ENCODE results near the gene CABP4.
"Not testable (repeated sequence)": the region's sequence is repeated elsewhere in the genome, so short reads cannot be mapped to it uniquely, and the experiment has no call there.

The CABP4 gene

DNA sequence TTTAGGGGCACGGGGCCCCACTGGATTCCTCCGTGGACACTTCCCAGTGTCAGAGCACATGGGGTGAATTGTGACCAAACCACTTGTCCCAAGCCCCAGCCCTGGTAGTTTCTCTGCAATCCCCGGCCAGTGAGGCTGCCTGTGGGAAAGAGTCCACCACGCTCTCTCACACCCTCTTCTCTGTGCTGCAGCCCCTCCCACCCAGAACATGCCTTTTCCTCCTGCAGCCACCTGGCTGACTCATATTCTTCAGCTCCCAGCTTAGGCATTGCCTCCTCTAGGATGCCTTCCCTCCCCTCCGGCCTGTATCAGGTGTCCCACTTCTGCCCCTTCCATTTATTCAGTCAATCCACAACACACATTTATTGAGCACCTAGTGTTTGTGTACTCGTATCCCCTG, 32.3 kb upstream of the CABP4 start:
- in situ Hi-C loops (cut with HindIII; ENCODE audit: low pct_unique_long_range_greater_than_20kb, low sequenced_read_pairs) = no loop called here
- TF ChIP-seq JUND (IDR thresholded peaks at IDR 0.05; ENCODE audit: low read depth) = no peak
- DNase-seq (ENCODE audit: low read depth in 1 of 2, low spot score in 1 of 2) = no peak

DNA sequence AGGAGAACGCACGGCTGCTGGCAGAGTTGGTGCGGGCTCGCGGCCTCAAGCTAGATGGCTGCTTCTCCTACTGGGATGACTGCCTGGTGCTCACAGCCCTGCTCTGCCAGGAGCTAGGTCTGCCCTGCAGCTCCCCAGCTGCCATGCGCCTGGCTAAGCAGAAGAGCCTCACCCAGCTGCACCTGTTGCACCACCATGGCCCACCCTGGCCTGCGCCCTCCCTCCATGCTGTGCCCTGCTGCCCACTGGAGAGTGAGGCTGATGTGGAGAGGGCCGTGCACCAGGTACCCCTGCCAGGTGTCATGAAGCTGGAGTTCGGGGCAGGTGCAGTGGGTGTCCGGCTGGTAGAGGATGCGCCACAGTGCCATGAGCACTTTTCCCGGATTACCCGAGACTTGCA, 31.7 kb upstream of the CABP4 start:
- no peak for DNase-seq (ENCODE audit: low read depth in 1 of 2, low spot score in 1 of 2)
- in situ Hi-C loops (cut with HindIII; ENCODE audit: low pct_unique_long_range_greater_than_20kb, low sequenced_read_pairs) = no loop called here
- no peak for TF ChIP-seq JUND (IDR thresholded peaks at IDR 0.05; ENCODE audit: low read depth)

DNA sequence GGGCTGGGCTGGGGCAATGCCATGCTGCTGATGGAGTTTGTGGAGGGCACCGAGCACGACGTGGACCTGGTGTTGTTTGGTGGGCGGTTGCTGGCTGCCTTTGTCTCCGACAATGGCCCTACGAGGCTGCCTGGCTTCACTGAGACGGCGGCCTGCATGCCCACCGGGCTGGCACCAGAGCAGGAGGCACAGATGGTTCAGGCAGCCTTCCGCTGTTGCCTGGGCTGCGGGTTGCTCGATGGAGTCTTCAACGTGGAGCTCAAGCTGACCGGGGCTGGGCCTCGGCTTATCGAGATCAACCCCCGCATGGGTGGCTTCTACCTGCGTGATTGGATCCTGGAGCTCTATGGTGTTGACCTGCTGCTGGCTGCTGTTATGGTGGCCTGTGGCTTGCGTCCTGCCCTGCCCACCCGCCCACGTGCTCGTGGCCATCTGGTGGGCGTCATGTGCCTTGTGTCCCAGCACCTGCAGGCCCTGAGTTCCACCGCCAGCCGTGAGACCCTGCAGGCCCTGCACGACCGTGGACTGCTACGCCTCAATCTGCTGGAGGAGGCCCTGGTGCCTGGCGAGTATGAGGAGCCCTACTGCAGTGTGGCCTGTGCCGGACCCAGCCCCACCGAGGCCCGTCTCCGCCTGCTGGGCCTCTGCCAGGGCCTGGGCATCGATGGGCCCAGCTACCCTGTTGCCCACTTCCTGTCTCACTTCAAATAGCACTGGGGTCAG, 31.1 kb upstream of the CABP4 start:
- DNase-seq (ENCODE audit: low read depth in 1 of 2, low spot score in 1 of 2) = no peak
- in situ Hi-C loops (cut with HindIII; ENCODE audit: low pct_unique_long_range_greater_than_20kb, low sequenced_read_pairs) = no loop called here
- TF ChIP-seq JUND (IDR thresholded peaks at IDR 0.05; ENCODE audit: low read depth) = no peak

- DNase-seq (ENCODE audit: low read depth in 1 of 2, low spot score in 1 of 2); in situ Hi-C loops (cut with HindIII; ENCODE audit: low pct_unique_long_range_greater_than_20kb, low sequenced_read_pairs): not testable (repeated sequence)
Observed at GRCh38 chr11:67427364-67427859, 27.7 kb upstream of the CABP4 start.

DNA sequence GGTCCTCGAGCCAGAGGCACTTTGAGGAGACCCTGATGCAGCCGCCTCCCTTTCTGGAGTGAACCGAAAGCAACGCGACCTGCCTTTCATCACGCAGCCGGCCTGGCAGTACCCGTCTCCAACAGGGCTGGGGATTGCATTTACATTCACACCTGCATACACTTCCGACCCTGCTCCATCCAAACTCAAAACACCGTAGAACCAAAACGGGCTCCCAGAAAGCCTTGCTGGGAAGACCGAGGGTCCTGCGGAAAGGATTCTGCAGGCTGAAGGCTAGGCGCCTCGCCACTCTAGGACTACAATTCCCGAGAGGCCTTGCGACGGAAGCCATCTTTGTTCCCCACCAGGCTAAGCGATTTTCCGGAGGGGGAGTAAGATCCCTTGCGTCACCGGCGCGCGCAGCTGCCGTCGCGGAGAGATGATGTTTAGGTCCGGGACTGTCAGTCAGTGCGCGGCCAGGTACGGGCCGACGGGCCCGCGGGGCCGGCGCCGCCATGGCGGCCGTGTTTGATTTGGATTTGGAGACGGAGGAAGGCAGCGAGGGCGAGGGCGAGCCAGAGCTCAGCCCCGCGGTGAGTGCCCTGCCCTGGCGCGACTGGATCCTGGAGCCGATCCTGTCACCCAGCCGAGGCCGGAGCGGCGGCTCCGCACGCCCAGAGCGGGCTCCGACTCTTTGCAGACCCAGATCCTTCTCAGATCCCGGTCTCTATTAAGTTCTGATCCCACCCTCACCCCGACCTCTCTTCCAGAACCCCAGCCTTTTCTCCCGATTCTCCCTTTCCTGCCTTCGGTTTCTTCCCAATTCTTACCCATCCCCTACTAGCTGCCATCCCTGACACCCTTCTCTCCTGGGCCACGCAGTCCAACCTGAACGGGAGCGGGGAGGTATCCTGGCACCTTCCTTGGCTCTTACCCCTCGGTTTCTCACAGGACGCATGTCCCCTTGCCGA, 26.8 kb upstream of the CABP4 start, which contains the start of gene RPS6KB2:
TSS of gene RPS6KB2 (plus strand) at position 443 of the 950 bp plus-strand sequence. CDS start at position 495, 52 bp downstream.
- no peak for TF ChIP-seq JUND (IDR thresholded peaks at IDR 0.05; ENCODE audit: low read depth)
- peak; percentile 99 to 100 for DNase-seq (ENCODE audit: low read depth in 1 of 2, low spot score in 1 of 2)
- in situ Hi-C loops (cut with HindIII; ENCODE audit: low pct_unique_long_range_greater_than_20kb, low sequenced_read_pairs) = no loop called here

DNA sequence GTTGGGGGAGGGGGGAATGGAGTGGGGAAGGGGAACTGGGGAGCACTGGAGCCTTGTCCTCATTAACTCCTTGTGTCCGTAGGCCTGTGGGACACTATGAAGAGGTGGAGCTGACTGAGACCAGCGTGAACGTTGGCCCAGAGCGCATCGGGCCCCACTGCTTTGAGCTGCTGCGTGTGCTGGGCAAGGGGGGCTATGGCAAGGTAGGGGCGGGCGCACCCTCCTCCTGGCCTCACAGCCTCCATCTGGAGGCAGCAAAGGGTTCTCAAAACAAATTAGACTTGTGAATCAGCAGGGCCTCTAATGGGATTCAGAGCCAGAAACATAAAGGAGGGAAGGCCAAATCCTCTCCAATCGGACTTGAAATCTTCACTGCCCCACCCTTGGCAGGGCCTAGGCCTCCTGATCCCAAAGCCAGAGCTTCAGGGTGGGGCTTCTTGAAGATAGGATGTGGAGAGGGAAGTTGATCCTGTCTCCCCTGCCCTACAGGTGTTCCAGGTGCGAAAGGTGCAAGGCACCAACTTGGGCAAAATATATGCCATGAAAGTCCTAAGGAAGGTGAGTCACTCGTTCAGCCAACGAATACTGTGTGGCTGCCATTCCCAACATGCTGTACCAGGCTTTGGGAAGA, 26.0 kb upstream of the CABP4 start:
- in situ Hi-C loops (cut with HindIII; ENCODE audit: low pct_unique_long_range_greater_than_20kb, low sequenced_read_pairs) = no loop called here
- no peak for DNase-seq (ENCODE audit: low read depth in 1 of 2, low spot score in 1 of 2)

DNA sequence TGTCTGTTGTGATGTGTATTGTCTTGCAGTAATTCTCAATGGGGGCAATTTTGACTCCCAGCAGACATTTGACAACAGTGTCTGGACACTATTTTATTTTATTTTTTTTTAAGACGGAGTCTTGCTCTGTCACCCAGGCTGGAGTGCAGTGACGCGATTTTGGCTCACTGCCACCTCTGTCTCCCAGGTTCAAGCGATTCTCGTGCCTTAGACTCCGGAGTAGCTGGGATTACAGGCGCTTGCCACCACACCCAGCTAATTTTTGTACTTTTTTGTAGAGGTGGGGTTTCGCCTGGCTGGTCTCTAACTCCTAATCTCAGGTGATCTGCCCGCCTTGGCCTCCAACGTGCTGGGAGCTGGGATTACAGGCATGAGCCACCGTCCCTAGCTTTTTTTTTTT, 25.4 kb upstream of the CABP4 start:
- in situ Hi-C loops (cut with HindIII; ENCODE audit: low pct_unique_long_range_greater_than_20kb, low sequenced_read_pairs) = no loop called here
- TF ChIP-seq JUND (IDR thresholded peaks at IDR 0.05; ENCODE audit: low read depth) = no peak
- DNase-seq (ENCODE audit: low read depth in 1 of 2, low spot score in 1 of 2) = no peak

More for the DNA sequence above, 26.0 kb upstream of the CABP4 start:
- no peak for TF ChIP-seq JUND (IDR thresholded peaks at IDR 0.05; ENCODE audit: low read depth)

DNA sequence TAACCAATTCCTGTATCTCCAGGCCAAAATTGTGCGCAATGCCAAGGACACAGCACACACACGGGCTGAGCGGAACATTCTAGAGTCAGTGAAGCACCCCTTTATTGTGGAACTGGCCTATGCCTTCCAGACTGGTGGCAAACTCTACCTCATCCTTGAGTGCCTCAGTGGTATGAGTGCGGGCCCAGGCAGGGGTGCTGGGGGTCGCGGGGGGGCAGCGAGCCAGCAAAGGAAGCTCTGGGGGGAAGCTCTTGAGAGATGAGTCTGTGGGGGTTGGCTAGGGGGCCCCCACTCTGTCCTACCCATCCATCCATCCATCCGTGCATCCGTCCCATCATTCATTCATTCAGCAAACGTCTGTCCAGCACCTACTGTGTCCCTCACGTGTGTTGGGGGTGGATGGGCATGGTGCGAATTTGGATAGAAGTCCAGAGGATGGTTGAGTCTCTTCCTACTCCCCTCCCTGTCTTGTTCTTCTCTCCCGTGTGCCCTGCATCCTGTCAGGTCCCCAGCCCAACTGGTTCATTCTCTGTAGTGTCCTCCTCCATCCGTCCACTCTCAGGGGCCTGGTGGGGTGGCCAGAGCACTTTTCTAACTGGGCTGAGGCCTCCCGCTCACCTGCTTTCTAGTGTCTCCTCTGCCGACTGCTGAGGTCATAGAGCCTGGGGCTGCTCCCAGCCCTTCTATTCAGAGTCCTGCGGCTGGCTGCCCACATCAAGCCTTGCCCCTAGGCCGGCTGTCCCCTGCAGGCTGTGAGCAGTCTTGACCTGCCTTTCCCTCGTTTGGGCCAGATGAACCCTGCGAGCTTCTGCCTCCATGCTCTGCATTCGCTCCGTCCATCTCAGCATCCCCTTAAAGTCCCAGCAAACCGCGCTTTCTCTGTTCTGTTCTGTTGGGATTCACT, 23.6 kb upstream of the CABP4 start:
- TF ChIP-seq JUND (IDR thresholded peaks at IDR 0.05; ENCODE audit: low read depth) = no peak
- DNase-seq (ENCODE audit: low read depth in 1 of 2, low spot score in 1 of 2) = no peak
- in situ Hi-C loops (cut with HindIII; ENCODE audit: low pct_unique_long_range_greater_than_20kb, low sequenced_read_pairs) = no loop called here

DNA sequence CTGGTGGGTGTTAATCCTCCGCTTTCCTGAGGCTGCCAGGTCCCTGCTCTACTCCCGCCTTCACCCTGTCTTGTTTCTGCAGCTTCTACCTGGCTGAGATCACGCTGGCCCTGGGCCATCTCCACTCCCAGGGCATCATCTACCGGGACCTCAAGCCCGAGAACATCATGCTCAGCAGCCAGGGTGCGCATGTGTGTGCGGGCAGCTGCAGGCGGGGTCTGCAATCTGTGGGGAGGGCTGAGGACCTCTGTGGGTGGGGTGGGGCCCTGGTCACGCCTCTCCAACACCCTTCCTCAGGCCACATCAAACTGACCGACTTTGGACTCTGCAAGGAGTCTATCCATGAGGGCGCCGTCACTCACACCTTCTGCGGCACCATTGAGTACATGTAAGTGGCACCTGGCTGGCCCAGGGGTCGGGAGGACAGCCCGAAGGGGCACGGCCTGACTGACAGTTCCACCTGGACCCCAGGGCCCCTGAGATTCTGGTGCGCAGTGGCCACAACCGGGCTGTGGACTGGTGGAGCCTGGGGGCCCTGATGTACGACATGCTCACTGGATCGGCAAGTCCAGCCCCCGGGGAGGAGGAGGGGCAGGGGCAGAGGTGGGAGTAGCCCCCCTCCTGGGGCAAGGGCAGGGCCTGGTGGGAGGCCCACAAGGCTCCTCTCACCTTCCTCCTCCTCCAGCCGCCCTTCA, 22.4 kb upstream of the CABP4 start:
- no peak for TF ChIP-seq JUND (IDR thresholded peaks at IDR 0.05; ENCODE audit: low read depth)
- in situ Hi-C loops (cut with HindIII; ENCODE audit: low pct_unique_long_range_greater_than_20kb, low sequenced_read_pairs) = no loop called here
- no peak for DNase-seq (ENCODE audit: low read depth in 1 of 2, low spot score in 1 of 2)

GRCh38 chr11:67433536-67434394, 21.4 kb upstream of the CABP4 start:
- DNase-seq (ENCODE audit: low read depth in 1 of 2, low spot score in 1 of 2) = no peak
- in situ Hi-C loops (cut with HindIII; ENCODE audit: low pct_unique_long_range_greater_than_20kb, low sequenced_read_pairs) = no loop called here
- no peak for TF ChIP-seq JUND (IDR thresholded peaks at IDR 0.05; ENCODE audit: low read depth)
